H9 (cell line): ENCODE measurements around the gene ZBTB17. TPM values are rescaled to one million over a fixed set of nuclear protein-coding genes. Genes with fewer than 3 reads are reported as not detected.

Source experiments
- DNase-seq: peaks from one replicate; pipeline ENCODE4 v3.0.0-alpha.2; 2017
- H2AFZ ChIP-seq: one replicate; pipeline ENCODE4 v1.6.1; 2013; ENCODE audit warnings: mild to moderate bottlenecking, low read length, control low read depth, moderate library complexity
- H2AK5ac ChIP-seq: 2 replicates; pipeline ENCODE4 v1.6.1; 2013; ENCODE audit warnings: low read length, control low read depth, mixed read lengths; ENCODE audit not compliant: insufficient read length
- H2BK120ac ChIP-seq: one replicate; pipeline ENCODE4 v1.6.1; 2013; ENCODE audit warnings: low read depth, mild to moderate bottlenecking, low read length, control low read depth, inconsistent platforms; ENCODE audit not compliant: poor library complexity, severe bottlenecking
- H2BK12ac ChIP-seq: 2 replicates; pipeline ENCODE4 v1.6.1; 2013; ENCODE audit warnings: low read length, control low read depth, mixed read lengths, low read depth; ENCODE audit not compliant: insufficient read length
- H2BK15ac ChIP-seq: 2 replicates; pipeline ENCODE4 v1.6.1; 2013; ENCODE audit warnings: low read depth, low read length, control low read depth
- H2BK20ac ChIP-seq: one replicate; pipeline ENCODE4 v1.6.1; 2013; ENCODE audit warnings: low read depth, mild to moderate bottlenecking, low read length, control low read depth, inconsistent platforms; ENCODE audit not compliant: poor library complexity, severe bottlenecking
- H2BK5ac ChIP-seq: 2 replicates; pipeline ENCODE4 v1.6.1; 2013; ENCODE audit warnings: low read length, control low read depth, mixed read lengths; ENCODE audit not compliant: insufficient read length
- H3K14ac ChIP-seq: 2 replicates; pipeline ENCODE4 v1.6.1; 2013; ENCODE audit warnings: low read length, control low read depth; ENCODE audit not compliant: insufficient read depth
- H3K18ac ChIP-seq: 2 replicates; pipeline ENCODE4 v1.6.1; 2013; ENCODE audit warnings: low read depth, mild to moderate bottlenecking, mixed read lengths, low read length, control low read depth; ENCODE audit not compliant: insufficient read length
- H3K23ac ChIP-seq: 2 replicates; pipeline ENCODE4 v1.6.1; 2013; ENCODE audit warnings: low read length, control low read depth, mixed read lengths, low read depth; ENCODE audit not compliant: insufficient read length
- H3K23me2 ChIP-seq: 2 replicates; pipeline ENCODE4 v1.6.1; 2013; ENCODE audit warnings: low read depth, mild to moderate bottlenecking, mixed read lengths, low read length, control low read depth; ENCODE audit not compliant: insufficient read length, poor library complexity, severe bottlenecking
- H3K27ac ChIP-seq: 2 replicates; pipeline ENCODE4 v1.5.1; 2013; ENCODE audit warnings: low read length, control low read depth, mixed read lengths, low read depth; ENCODE audit not compliant: insufficient read length
- H3K27me3 ChIP-seq: 2 replicates; pipeline ENCODE4 v1.6.1; 2013; ENCODE audit warnings: low read length, control low read depth, inconsistent platforms; ENCODE audit not compliant: insufficient read depth
- H3K4ac ChIP-seq: 2 replicates; pipeline ENCODE4 v1.6.1; 2013; ENCODE audit warnings: low read depth, mild to moderate bottlenecking, control low read depth, inconsistent platforms, low read length, moderate library complexity
- H3K4me1 ChIP-seq: 2 replicates; pipeline ENCODE4 v1.6.1; 2013; ENCODE audit warnings: low read length, control low read depth, inconsistent platforms; ENCODE audit not compliant: insufficient read depth
- H3K4me2 ChIP-seq: 2 replicates; pipeline ENCODE4 v1.6.1; 2013; ENCODE audit warnings: low read length, control low read depth, mixed read lengths; ENCODE audit not compliant: insufficient read length, insufficient read depth
- H3K56ac ChIP-seq: 2 replicates; pipeline ENCODE4 v1.6.1; 2013; ENCODE audit warnings: low read depth, mild to moderate bottlenecking, mixed read lengths, low read length, control low read depth; ENCODE audit not compliant: insufficient read length
- H3K79me1 ChIP-seq: 2 replicates; pipeline ENCODE4 v1.6.1; 2013; ENCODE audit warnings: low read depth, mild to moderate bottlenecking, moderate library complexity, low read length, control low read depth, inconsistent platforms; ENCODE audit not compliant: insufficient read depth, poor library complexity, severe bottlenecking
- H3K79me2 ChIP-seq: 2 replicates; pipeline ENCODE4 v1.6.1; 2013; ENCODE audit warnings: low read length, control low read depth, inconsistent platforms; ENCODE audit not compliant: insufficient read depth
- H3K9ac ChIP-seq: 2 replicates; pipeline ENCODE4 v1.6.1; 2013; ENCODE audit warnings: low read length, control low read depth, mixed read lengths; ENCODE audit not compliant: insufficient read length; ENCODE audit errors: extremely low read depth
- H3K9me3 ChIP-seq: one replicate; pipeline ENCODE4 v1.6.1; 2013; ENCODE audit warnings: low read depth, low read length, inconsistent platforms; ENCODE audit not compliant: control insufficient read depth
- H3T11ph ChIP-seq: one replicate; pipeline ENCODE4 v1.6.1; 2013; ENCODE audit warnings: mild to moderate bottlenecking, low read length, control low read depth, inconsistent platforms
- H4K20me1 ChIP-seq: one replicate; pipeline ENCODE4 v1.6.1; 2013; ENCODE audit not compliant: control insufficient read depth, insufficient read length, insufficient read depth
- H4K5ac ChIP-seq: 2 replicates; pipeline ENCODE4 v1.6.1; 2013; ENCODE audit warnings: low read depth, mild to moderate bottlenecking, mixed read lengths, low read length, control low read depth; ENCODE audit not compliant: insufficient read length
- H4K8ac ChIP-seq: replicated peaks from 2 replicates; pipeline ENCODE4 v1.6.1; 2013; ENCODE audit warnings: low read length, control low read depth, mixed read lengths, low read depth; ENCODE audit not compliant: insufficient read length
- H4K91ac ChIP-seq: 2 replicates; pipeline ENCODE4 v1.6.1; 2013; ENCODE audit warnings: low read depth, mild to moderate bottlenecking, moderate library complexity, mixed read lengths, low read length, control low read depth; ENCODE audit not compliant: insufficient read length
- H3K27ac Mint-ChIP-seq, 3 experiments: 2 replicates in 2 of 3; 3 replicates in 1 of 3; pipeline ENCODE4 v1.8.0; 2020 to 2021; ENCODE audit warnings: mixed read lengths in 3 of 3, mild to moderate bottlenecking in 1 of 3, moderate library complexity in 1 of 3
- H3K27me3 Mint-ChIP-seq: 2 replicates; pipeline ENCODE4 v1.8.0; 2021; ENCODE audit warnings: low read depth, mild to moderate bottlenecking, moderate library complexity, mixed read lengths
- H3K36me3 Mint-ChIP-seq, 3 experiments: 2 replicates in 2 of 3; 3 replicates in 1 of 3; pipeline ENCODE4 v1.8.0; 2020 to 2021; ENCODE audit warnings: low read depth in 3 of 3, mixed read lengths in 3 of 3; ENCODE audit not compliant: insufficient read depth in 1 of 3
- H3K4me1 Mint-ChIP-seq, 2 experiments: 2 replicates each; pipeline ENCODE4 v1.8.0; 2020; ENCODE audit warnings: mixed read lengths in 2 of 2
- H3K4me3 Mint-ChIP-seq, 2 experiments: 2 replicates in 1 of 2; 3 replicates in 1 of 2; pipeline ENCODE4 v1.8.0; 2020 to 2021; ENCODE audit warnings: mild to moderate bottlenecking in 2 of 2, mixed read lengths in 2 of 2, moderate library complexity in 1 of 2
- H3K9me3 Mint-ChIP-seq, 2 experiments: 2 replicates in 1 of 2; 3 replicates in 1 of 2; pipeline ENCODE4 v1.8.0; 2020; ENCODE audit warnings: mild to moderate bottlenecking in 2 of 2, mixed read lengths in 2 of 2, moderate library complexity in 1 of 2
- WGBS: extraction: QIAGEN DNeasy Blood & Tissue Kit; methylation state at CpG from one replicate; pipeline ENCODE4 v1.1.7; 2013; ENCODE audit warnings: missing lambda C conversion rate, low lambda C conversion rate, mixed read lengths; ENCODE audit not compliant: insufficient read length; ENCODE audit errors: extremely low coverage; 5-methylcytosine and 5-hydroxymethylcytosine counted together
- total RNA-seq: library from RNA; stranded (reverse); gene quantifications from 2 replicates; pipeline ENCODE4 v1.2.1, GENCODE V29; 2021
- TF ChIP-seq, protein P1 (sequence below): fragments of 200-600 bp; sonication (generic); conservative IDR thresholded peaks from 3 replicates; pipeline ENCODE4 v1.8.0; 2021; ENCODE audit warnings: antibody characterized with exemption, mild to moderate bottlenecking

ZBTB17 gene
- total RNA-seq, 1 experiment from 2014 or later, result 16.5 TPM

DNA sequence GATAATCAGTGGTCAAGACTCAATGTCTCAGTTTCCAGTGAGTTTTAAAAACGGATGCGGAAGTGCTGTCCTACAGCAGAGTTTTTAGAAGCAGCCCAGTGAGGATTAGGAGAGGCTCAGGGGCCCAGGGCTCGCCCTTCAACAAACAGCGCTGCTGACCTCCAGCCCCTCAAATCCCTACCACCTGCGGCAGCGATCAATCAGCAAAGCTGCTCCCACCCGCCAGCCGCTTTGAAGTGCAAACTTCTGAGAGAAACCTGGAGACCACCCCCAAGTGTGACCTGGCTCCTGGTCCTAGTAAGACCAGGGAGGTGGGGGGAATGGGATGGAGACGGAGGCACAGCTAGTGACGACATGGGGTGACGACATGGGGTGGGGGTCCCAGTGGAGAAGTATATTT lies 14.4 kb downstream of the ZBTB17 start:
- Histone ChIP-seq H3K79me2 (no peaks in the 10 kb centered on the region), H4K5ac (no peak overlapping the region), H3K18ac (no peak overlapping the region), H4K20me1 (no peaks in the 10 kb centered on the region), H3K23ac (no peak overlapping the region), H2BK15ac (no peak overlapping the region), H3K23me2 (no peaks in the 10 kb centered on the region), H2BK12ac (no peak overlapping the region), H4K91ac (no peak overlapping the region), H3T11ph (no peak overlapping the region), H3K9ac (no peak overlapping the region), H3K4me2 (no peak overlapping the region), H2AK5ac (no peak overlapping the region), H3K27ac (no peak overlapping the region), H2BK5ac (no peak overlapping the region), H3K56ac (no peak overlapping the region), H3K4ac (no peak overlapping the region), H3K4me1 (peaks cover 3% of the 10 kb centered on the region; the same call in 1 of the 2 replicates), H3K79me1 (no peaks in the 10 kb centered on the region), H3K14ac (no peak overlapping the region), H2BK120ac (no peak overlapping the region), H3K9me3 (no peaks in the 10 kb centered on the region), H2BK20ac (no peak overlapping the region), H4K8ac (no peak overlapping the region), H2AFZ (no peak overlapping the region), H3K27me3 (no peaks in the 10 kb centered on the region)
- H3K4me1 Mint-ChIP-seq, result peaks cover 32% of the 10 kb centered on the region in 2 experiments
- H3K36me3 Mint-ChIP-seq, result no peaks in the 10 kb centered on the region
- H3K9me3 Mint-ChIP-seq, result no peaks in the 10 kb centered on the region
- DNase-seq, result no peak
- H3K4me3 Mint-ChIP-seq, result peak overlapping the region; percentile 22 to 63; a peak in 4 of 5 replicates
- no CpG with 5 or more reads among the region's 11 CpGs for WGBS
- TF ChIP-seq, protein P1, sequence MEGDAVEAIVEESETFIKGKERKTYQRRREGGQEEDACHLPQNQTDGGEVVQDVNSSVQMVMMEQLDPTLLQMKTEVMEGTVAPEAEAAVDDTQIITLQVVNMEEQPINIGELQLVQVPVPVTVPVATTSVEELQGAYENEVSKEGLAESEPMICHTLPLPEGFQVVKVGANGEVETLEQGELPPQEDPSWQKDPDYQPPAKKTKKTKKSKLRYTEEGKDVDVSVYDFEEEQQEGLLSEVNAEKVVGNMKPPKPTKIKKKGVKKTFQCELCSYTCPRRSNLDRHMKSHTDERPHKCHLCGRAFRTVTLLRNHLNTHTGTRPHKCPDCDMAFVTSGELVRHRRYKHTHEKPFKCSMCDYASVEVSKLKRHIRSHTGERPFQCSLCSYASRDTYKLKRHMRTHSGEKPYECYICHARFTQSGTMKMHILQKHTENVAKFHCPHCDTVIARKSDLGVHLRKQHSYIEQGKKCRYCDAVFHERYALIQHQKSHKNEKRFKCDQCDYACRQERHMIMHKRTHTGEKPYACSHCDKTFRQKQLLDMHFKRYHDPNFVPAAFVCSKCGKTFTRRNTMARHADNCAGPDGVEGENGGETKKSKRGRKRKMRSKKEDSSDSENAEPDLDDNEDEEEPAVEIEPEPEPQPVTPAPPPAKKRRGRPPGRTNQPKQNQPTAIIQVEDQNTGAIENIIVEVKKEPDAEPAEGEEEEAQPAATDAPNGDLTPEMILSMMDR, result no peak
- no peak overlapping the region for H3K27ac Mint-ChIP-seq
- peaks cover 33% of the 10 kb centered on the region for H3K27me3 Mint-ChIP-seq
